ENCODE measurements around the gene GSE1.

Gene GSE1

GRCh38 chr16:85619101-85619891 lies 6.2 kb downstream of the GSE1 start:
- DNase-seq (ENCODE audit: low read depth): no peak

GRCh38 chr16:85620374-85620773 lies 7.3 kb downstream of the GSE1 start:
- no peak for DNase-seq (ENCODE audit: low read depth)

- no peak for DNase-seq (ENCODE audit: low read depth)
Measured at GRCh38 chr16:85621698-85622428, 8.7 kb downstream of the GSE1 start.

DNA sequence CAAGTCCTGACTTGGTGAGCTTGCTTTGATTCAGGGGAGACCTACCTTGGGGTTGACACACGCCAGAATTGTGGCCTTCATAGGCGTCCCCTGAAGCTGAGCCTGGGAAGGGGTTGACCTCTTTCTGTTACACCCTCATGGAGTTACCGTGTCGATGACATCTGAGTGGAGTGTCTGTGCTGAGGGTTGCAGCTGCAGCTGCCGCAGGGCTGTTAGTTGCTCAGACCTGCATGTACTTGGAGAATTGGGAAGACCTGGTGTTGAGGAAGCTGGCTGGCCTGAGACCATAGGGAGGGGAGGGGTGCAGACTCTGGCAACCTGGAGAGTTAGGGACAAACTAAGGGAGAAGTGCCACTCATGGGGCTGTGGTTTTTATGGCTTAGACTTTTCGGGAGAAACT lies 9.6 kb downstream of the GSE1 start:
- no peak for DNase-seq (ENCODE audit: low read depth)

DNA sequence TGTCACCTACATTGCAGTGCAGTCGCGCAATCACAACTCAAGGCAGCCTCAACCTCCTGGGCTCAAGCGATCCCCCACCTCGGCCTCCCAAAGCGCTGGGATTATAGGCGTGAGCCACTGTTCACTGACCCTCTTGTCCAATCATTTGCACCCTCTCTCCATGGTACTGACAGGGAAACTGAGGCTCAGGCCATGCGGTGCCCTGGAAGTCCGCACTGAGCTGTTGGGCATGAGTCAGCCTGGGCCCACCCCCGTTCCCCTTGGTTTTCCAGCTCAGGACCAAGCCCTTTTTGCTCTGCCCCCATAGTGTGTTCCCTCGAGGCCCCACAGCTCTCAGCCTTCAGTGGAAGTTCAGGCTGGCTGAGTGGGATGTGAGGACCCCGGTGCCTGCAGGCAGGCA lies 10.1 kb downstream of the GSE1 start:
- no peak for DNase-seq (ENCODE audit: low read depth)

GRCh38 chr16:85623997-85624601 lies 11.0 kb downstream of the GSE1 start:
- no peak for DNase-seq (ENCODE audit: low read depth)

DNA sequence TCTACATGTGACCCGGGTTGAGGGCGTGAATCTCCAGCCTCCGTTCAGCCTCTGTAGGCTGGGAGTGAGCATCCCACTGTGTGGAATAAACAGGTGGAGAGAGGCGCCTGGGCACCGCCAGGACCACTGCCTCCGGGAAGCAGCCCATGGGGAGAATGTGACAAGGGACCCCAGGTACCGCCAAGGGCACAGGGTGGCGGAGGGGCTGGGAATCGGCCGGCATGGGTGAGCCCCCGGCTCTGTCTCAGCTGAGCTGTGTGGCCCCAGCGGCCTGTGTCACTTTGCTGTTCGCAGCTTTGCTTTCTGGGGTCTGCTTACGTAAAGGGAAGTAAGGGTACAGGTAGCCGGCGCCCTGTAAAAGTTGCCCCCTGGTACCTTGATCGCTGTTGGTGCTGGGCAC lies 11.5 kb downstream of the GSE1 start:
- no peak for DNase-seq (ENCODE audit: low read depth)

DNA sequence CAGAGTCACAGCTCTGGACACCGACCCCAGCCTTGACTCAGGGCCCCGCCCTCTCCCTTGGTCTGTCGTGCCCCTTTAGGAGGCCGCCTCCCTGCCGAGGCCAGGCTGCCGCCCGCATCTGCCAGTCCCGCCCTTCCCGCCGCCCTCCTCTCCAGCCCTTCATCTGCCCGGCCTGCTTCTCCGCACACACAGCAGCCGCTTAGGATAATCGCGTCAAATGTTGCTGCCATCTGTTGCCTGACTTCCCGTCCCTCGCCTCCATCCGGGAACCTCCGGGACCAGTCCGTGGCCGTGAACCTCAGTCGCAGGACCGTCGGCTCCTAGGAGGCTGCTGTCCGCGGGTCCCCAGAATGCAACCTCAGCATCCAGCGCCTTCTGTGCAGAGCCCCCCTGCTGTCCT lies 11.9 kb downstream of the GSE1 start:
- DNase-seq (ENCODE audit: low read depth): no peak

- DNase-seq (ENCODE audit: low read depth): no peak
Measured at GRCh38 chr16:85625485-85626117, 12.5 kb downstream of the GSE1 start.

GRCh38 chr16:85626191-85626981 lies 13.3 kb downstream of the GSE1 start:
- DNase-seq (ENCODE audit: low read depth): no peak

- DNase-seq (ENCODE audit: low read depth): no peak
Measured at GRCh38 chr16:85627089-85627488, 14.0 kb downstream of the GSE1 start.

GRCh38 chr16:85627526-85628264 lies 14.6 kb downstream of the GSE1 start:
- DNase-seq (ENCODE audit: low read depth): no peak

- DNase-seq (ENCODE audit: low read depth): no peak
Measured at GRCh38 chr16:85628265-85628556, 15.1 kb downstream of the GSE1 start.

- no peak for DNase-seq (ENCODE audit: low read depth)
Measured at GRCh38 chr16:85628645-85629044, 15.5 kb downstream of the GSE1 start.

DNA sequence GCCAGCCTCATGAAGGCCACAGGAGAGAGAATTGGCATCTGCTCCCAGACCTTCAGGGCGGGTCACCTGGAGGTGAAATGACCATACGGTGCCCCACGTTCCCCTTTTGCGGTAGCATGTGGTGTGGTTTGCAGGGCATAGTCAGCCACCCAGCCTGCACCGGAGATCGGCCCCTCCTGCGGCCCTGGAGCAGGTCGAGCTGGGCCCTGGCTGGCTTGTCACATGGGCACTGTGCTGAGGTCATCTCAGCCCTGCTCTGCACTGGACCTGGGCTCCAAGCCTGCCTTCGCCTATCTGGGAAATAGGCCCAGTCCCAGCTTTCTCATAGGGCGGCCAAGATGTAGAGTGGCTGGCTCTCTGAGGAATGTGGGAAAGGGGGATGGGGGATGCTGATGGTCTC lies 16.2 kb downstream of the GSE1 start:
- DNase-seq (ENCODE audit: low read depth): no peak

DNA sequence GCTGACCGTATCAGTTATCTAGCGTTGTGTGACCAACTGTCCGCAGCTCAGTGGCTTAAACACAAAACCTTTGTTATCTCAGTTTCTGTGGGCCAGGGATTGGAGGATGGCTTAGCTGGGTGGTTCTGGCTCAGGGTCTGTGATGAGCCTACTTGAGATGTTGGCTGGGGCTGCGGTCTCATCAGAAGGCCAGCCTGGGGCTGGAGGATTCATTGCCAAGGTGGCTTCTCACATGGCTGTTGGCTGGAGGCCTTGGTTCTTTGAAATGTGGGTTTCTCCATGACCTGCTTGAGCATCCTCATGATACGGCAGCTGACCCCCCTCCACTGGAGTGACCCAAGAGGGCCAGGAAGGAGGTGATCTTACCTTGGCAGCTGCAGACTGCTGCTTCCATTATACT lies 16.7 kb downstream of the GSE1 start:
- DNase-seq (ENCODE audit: low read depth): no peak

DNA sequence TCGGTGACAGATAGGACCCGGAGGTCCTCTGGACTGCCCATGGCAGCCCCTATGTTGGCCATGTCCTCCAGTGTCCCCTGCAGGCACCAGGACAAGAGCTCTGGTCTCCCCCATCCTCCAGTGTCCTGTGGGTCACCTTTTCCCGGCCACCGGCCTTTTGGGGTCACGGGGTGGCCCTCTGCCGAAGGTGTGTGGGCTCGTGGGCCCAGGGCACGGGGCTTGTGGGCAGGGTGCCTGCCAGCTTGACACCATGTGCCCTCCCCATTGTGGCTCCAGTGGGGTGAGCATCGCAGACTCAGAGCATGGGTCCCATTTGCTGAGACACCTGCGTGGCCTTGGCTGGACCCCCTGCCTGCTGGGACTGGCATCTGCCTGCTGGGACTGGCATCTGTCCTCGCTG lies 18.1 kb downstream of the GSE1 start:
- DNase-seq (ENCODE audit: low read depth): no peak

- DNase-seq (ENCODE audit: low read depth): no peak
Measured at GRCh38 chr16:85631802-85632393, 18.8 kb downstream of the GSE1 start.

GRCh38 chr16:85632709-85633437 lies 19.8 kb downstream of the GSE1 start:
- no peak for DNase-seq (ENCODE audit: low read depth)

- DNase-seq (ENCODE audit: low read depth): no peak
Measured at GRCh38 chr16:85633438-85633743, 20.3 kb downstream of the GSE1 start.

DNA sequence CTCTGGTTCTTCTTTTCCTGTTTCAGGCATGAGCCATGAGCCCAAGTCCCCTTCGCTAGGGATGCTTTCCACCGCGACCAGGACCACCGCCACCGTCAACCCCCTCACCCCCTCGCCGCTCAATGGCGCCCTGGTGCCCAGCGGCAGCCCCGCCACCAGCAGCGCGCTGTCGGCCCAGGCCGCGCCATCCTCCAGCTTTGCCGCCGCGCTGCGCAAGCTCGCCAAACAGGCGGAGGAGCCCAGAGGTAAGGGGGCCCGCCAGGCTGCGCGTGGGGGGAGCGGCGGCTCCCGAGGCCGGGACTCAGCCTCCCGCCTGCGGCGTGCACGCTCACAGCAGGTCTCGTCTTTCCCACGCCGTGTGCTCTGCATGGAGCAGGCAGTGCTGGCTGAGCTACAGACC lies 20.8 kb downstream of the GSE1 start:
- no peak for DNase-seq (ENCODE audit: low read depth)

All from stimulated activated CD8-positive, alpha-beta memory T cell treated with anti-CD3 and anti-CD28 coated beads, Interleukin-15, amount 100 ng/mL, for 24 hours (primary cell).